Measurements from ENCODE around the gene RBP4. TPM values are rescaled to one million over a fixed set of nuclear protein-coding genes. Genes with fewer than 3 reads are reported as not detected.
A peak's percentile ranks its signal among the peaks of the same experiment; 100 is the strongest.
"Not testable (repeated sequence)": the region's sequence is repeated elsewhere in the genome, so short reads cannot be mapped to it uniquely, and the experiment has no call there.

Gene RBP4
- total RNA-seq, 1 donor: not detected

DNA sequence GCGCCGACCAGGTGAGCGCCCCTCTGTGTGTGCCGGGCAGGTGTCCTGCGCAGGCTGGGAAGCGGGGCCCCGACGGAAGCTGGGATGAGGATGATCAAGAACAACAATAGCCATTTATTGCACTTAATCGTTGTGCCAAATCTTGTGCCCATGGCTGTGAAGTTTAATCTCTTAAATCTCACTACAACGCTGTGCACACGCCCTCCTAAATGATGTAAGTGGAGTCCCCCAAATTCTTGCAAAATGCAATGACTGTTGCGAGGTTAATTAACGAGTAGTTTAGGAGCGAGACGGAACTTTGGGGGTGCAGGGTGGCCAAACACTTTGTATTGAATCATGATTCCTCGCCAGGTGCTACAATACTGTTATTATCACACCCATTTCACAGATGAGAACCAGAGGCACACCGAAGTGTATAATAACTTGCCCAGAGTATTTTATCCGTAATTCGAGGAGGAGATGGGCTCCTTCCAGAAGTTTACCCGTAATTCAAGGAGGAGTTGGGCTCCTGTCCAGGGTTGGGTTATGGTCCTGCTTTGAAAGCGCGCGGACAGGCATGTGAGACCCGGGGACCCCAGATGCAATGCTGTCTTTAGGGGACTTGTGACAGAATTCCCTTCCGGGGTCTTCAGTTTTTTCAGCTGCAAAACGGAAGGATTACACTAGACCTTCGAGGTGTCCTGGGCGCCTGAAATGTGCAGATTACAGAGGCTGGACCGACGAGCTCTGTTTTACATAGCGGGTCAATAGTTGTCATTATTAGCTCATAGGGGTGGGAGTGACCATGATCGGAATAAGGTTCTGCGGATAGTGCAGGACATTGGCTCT lies 33.5 kb downstream of the RBP4 start:
- no peak for DNase-seq (ENCODE audit: low read depth in 2 of 3, low spot score in 2 of 3)

DNA sequence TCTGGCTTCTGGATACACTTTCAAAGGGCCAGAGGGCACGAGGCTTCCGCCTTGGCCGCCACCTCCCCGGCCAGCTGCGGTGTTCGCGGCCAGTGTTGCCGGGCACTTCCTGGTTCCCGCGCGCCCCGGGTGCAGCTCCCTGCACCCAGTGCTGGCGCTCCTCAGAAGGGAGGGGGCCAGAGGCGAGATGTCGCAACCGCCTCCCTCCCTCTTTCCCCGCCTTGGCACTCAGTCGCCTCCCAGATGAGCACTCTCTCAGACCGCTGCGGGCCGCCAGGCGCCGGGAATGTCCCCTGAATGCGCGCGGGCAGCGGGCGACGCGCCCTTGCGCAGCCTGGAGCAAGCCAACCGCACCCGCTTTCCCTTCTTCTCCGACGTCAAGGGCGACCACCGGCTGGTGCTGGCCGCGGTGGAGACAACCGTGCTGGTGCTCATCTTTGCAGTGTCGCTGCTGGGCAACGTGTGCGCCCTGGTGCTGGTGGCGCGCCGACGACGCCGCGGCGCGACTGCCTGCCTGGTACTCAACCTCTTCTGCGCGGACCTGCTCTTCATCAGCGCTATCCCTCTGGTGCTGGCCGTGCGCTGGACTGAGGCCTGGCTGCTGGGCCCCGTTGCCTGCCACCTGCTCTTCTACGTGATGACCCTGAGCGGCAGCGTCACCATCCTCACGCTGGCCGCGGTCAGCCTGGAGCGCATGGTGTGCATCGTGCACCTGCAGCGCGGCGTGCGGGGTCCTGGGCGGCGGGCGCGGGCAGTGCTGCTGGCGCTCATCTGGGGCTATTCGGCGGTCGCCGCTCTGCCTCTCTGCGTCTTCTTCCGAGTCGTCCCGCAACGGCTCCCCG lies 34.4 kb downstream of the RBP4 start, which contains the start of gene FFAR4:
TSS of gene FFAR4 (plus strand) at position 231 of the 842 bp plus-strand sequence. CDS start at position 287, 56 bp downstream.
- DNase-seq (ENCODE audit: low read depth in 2 of 3, low spot score in 2 of 3): no peak

GRCh38 chr10:93565446-93565845 lies 35.6 kb downstream of the RBP4 start:
- DNase-seq (ENCODE audit: low read depth in 2 of 3, low spot score in 2 of 3): no peak

GRCh38 chr10:93560541-93560940 lies 40.5 kb downstream of the RBP4 start:
- DNase-seq (ENCODE audit: low read depth in 2 of 3, low spot score in 2 of 3): no peak

GRCh38 chr10:93559490-93559889 lies 41.5 kb downstream of the RBP4 start:
- DNase-seq (ENCODE audit: low read depth in 2 of 3, low spot score in 2 of 3): no peak

- peak in 2 of 3 donors; percentile 81 to 92 for DNase-seq (ENCODE audit: low read depth in 2 of 3, low spot score in 2 of 3)
Observed at GRCh38 chr10:93554760-93555432, 46.1 kb downstream of the RBP4 start.

- DNase-seq (ENCODE audit: low read depth in 2 of 3, low spot score in 2 of 3): no peak
Observed at GRCh38 chr10:93554316-93554663, 46.7 kb downstream of the RBP4 start.

DNA sequence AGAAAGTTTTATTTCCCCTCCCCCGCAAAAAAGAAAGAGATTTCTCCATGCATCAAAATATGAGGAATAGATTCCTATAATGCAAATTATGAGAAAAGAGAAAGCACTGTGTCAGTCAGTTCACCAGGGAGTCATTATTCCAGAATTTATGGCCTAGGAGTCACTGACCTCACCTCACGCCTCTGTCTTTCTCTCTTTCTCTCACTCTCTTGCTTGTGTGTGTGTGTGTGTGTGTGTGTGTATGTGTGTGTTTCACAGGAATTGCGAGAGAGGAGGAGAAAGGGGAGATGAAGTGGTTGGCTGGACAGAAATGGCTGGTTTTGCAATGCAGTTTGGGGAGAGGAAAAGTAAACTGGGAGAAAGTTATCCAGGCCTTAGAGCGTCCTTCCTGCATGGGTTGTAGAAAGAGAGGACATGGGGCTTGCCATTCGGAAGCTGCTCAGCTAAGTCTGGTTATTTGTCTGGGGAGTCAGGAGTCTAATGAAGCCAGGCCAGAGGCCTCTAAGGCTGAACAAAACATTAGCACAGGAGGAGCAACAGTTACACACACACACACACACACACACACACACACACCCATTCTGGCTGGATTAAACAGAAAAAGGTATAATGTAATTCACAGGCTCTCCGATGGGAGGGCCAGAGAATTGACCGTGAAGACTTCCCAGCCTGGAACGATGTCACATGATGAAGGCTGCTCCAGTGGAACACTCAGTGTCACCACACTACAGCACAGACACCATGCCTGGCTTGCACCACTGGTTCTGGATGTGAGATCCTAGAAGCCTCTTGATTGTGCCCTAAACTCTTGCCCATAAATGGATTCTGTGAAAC lies 47.3 kb downstream of the RBP4 start:
- DNase-seq (ENCODE audit: low read depth in 2 of 3, low spot score in 2 of 3): no peak

DNA sequence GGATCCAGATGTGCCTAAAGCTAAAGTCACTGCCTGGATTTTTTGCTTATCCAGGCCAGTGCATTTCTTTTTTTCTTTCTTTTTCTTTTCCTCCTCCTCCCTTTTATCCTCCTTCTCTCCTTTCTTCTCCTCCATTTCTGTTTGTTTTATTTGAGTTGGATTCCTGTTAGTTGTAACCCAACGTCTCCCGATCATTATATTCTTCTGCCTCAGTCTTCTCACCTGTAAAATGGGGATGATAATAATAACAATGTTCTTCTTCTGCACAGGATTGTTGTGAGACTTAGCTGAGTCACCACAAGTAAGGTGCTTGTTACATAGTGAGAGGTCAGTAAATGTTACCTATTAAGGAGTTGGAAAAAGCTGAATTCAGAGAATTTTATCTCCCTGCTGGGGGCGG lies 48.3 kb downstream of the RBP4 start:
- DNase-seq (ENCODE audit: low read depth in 2 of 3, low spot score in 2 of 3): no peak

DNA sequence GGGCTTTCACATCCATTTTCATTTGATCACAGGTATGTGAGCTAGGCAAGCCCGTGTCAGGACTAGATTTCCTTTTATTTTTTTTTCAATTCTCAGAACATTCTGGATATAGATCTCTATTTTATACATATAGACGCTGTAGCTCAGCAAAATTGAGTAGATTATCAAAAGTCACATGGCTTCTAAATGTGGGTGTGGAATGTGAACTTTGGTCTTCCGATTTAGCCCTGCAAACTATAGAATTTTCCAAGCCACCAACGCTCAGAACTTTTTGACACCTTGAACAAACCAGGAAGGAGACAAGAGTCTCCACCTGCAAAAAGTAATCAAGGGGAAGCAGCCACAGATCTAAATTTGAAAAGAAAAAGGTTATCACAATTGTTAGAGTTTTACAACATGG lies 50.4 kb downstream of the RBP4 start:
- DNase-seq (ENCODE audit: low read depth in 2 of 3, low spot score in 2 of 3): no peak

GRCh38 chr10:93548376-93549071 lies 52.5 kb downstream of the RBP4 start:
- DNase-seq (ENCODE audit: low read depth in 2 of 3, low spot score in 2 of 3): no peak

- no peak for DNase-seq (ENCODE audit: low read depth in 2 of 3, low spot score in 2 of 3)
Observed at GRCh38 chr10:93547522-93547921, 53.5 kb downstream of the RBP4 start.

DNA sequence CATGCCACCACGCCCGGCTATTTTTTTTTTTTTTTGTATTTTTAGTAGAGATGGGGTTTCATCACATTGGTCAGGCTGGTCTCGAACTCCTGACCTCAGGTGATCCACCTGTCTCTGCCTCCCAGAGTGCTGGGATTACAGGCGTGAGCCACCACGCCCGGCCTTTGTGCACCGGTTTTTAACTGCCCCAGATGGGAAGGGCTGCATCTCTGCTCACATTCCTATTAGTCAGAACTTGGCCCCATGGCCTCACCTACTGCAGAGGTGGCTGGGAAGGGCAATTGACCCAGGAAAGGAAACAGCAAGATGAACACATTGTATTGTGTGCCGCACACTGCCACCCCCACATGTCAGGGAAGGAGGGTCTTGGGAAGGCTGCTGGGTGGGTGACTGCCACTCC lies 54.0 kb downstream of the RBP4 start:
- DNase-seq (ENCODE audit: low read depth in 2 of 3, low spot score in 2 of 3): not testable (repeated sequence)

- no peak for DNase-seq (ENCODE audit: low read depth in 2 of 3, low spot score in 2 of 3)
Observed at GRCh38 chr10:93542358-93542791, 58.7 kb downstream of the RBP4 start.

Other genes with a start within 250 kb of the RBP4 start
- 0.27 TPM for gene MYOF, start 118.9 kb downstream of the RBP4 start, total RNA-seq
- 0.81 TPM for gene CEP55, start 104.6 kb downstream of the RBP4 start, total RNA-seq
- not detected for gene FFAR4, start 34.6 kb downstream of the RBP4 start, total RNA-seq
- not detected for gene PDE6C, start 11.3 kb upstream of the RBP4 start, total RNA-seq
- gene FRA10AC1, start 101.4 kb upstream of the RBP4 start, total RNA-seq: 2.4 TPM
- not detected for gene LGI1, start 156.7 kb upstream of the RBP4 start, total RNA-seq